HG03521 (cell line): Measurements from ENCODE around the gene ALG6.
"Not testable (repeated sequence)": the region's sequence is repeated elsewhere in the genome, so short reads cannot be mapped to it uniquely, and the experiment has no call there.

Experiments used
- ATAC-seq: cut with Tn5 transposase; IDR thresholded peaks from one replicate; pipeline ENCODE4 v1.9.1; 2021; ENCODE audit warnings: mild to moderate bottlenecking, moderate library complexity; ENCODE audit not compliant: unreplicated experiment

Gene ALG6

DNA sequence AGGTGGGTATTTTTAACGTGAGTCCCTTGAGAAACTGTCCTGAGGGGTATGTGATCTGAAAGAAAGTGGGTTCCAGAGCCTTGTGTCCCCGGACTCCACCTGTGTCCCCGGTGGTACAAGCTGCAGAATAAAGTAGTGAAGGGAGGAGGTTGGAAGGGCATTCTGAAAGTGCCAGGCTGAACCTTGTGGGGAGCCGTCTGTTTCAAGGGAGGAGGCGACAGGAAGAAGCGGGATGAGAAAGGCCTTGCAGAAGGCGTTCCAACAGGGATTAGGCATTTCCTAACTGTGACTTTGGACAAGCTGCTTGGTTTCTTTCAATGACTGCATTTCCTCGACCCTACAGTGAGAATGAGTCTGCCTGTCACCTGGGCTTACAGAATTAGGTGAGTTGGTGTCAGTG is 39.3 kb upstream of the ALG6 start:
- no peak for ATAC-seq

DNA sequence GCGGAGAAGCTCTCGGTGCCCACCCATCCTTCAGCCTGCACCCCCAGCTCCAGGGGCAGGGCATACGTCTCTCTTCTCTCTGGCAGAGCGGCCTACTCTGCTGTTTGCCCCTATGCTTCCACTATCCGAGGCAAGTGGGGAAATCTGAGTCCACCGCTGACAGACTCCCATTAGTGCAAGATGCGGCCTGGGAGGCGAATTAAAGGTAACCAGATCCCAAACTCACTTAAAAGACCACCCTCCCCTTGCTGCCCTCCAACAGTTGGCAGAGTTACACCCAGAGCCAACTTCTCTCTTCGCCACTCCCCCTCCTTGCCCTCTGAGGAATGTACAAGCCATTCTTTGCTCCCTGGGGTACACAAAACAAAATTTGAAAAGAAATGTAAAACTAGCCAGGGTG is 38.6 kb upstream of the ALG6 start:
- ATAC-seq, result no peak

DNA sequence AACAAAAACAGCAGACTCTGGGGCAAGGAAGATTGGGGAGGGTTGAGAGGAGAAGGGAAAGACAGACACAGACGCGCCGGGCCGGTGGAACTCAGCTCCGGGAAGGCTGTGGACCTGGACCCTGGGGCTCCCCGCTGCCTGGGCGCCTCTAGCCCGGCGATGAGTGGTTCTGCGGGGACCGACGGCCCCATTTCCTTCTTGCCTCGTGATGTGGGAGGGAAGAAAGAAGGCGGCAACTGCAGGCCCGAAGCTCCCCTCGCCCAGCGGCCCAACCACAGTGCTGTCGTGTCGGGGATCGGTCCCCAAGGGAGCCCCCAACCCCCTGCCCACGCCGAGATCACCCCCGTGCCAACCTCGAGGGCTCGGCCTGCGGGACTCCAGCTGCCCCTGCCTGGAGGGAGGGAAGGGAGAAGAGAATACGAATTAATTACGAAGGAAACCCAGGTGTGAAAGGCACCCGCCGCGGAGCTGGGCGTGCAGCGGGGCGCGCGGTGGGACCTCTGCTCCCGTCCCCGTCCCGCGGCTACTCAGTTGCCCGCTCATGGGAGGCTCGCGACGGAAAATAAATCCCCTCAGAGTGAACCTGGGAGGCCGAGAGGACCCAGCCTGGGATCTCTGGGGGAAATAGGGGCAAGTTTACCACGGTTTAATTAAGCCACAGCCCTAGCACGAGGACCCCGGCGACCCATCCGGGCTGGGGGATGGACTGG is 37.7 kb upstream of the ALG6 start:
- no peak for ATAC-seq

DNA sequence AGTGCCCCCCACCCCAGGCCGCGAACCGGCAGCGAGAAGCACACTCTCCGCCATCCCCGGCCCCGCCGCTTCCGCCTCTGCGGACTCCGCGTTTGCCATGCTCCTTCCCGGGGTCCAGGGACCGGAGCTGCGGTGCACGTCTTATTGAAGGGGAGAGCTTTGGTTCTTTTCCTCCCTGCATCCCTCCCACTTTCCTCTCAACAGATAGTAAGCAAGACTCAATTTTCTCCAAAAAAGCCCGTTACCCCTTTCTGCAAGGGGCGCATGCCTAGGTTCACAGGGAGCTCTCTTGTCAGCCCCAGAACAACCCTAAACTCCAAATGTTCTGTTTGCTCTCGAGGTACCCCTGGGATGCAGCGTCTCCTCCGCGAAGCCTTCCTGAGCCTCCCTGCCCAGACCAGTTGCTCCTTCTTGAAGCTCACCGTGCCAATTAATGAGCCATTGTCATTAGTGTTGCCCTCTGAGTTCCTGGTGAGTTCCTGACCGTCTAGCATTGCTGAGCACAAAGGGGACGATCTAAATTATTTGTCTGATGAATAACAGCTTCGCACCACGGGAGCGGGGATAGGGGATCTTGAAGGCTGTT is 37.0 kb upstream of the ALG6 start:
- no peak for ATAC-seq

DNA sequence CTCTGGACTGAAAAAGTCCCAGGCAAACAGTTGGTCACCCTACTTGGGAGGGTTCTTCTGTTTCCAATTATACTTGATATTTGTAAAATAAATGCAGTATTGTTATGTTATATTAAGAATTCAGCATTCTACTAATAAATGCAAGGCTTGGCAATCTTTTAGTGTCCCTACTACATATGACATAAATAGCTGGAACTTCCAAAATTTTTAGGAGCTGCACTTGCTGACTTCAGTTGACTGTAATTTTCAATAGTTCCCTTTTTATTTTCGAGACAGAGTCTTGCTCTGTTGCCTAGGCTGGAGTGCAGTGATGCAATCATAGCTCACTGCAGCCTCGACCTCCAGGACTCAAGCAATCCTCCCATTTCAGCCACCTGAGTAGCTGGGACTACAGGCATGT is 25.0 kb upstream of the ALG6 start:
- ATAC-seq, result no peak

DNA sequence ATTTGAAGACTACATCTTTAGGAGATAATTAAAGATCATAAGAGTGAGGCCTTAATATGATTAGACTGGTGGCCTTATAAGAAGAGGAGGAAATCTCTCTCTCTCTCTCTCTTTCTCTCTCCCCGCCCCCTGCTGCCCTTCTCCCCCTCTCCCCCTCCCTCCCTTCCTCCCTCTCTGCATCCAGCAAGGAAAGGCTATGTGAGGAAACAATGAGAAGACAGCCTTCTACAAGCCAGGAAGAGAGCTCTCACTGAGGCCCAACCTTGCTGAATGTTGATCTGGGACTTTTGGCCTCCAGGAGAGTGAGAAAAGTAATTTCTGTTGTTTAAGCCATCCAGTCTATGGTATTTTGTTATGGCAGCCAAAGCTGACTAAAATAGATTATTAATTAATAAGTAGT is 23.5 kb upstream of the ALG6 start:
- ATAC-seq, result no peak

DNA sequence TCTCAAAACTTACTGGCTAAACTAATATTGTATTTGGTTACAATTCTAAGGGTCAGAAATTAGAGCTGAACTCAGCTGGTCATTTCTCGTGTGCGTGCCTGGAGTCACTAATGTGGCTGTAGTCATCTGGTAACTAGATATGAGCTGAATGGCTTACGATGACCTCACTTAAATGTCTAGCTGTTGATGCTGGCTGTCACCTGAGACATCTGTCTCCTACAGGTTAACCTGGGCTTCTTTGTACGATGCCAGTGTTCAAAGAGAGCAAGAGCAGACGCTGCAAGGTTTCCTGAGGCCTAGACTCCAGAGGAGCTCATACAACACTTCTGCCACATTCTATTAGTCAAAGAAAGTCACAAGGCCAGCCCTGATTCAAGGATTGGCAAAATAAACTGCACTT is 17.1 kb upstream of the ALG6 start:
- no peak for ATAC-seq

DNA sequence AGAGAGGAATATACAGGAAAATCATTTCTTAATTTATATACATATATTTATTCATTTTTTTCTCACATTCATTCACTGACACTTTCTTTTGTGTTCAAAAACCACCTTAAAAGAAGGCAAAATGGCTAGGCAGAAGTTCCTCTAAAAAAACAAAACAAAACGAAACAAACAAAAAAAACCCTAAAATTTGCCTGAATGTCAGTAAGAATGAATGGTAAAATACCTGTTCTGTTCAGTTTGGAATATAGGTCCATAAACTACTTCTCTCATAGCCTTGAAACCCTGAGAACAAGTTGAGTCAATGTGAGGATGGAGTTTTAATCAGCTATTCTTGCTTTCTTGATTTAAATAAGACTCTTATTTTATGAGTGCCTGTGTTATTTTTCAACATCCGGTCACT is 14.7 kb upstream of the ALG6 start:
- ATAC-seq, result no peak

DNA sequence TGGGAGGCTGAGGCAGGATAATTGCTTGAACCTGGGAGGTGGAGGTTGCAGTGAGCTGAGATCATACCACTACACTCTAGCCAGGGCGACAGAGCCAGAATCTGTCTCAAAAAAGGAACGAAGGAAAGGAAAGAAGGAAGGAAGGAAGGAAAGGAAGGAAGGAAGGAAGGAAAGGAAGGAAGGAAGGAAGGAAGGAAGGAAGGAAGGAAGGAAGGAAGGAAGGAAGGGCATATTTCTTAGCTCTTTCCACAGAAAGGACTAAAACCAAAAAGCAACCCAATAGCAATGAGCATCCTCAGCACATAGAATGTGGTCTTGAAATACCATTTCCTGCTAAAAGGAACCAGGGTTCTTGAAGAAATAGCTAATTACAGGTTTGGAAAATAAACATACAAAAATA is 11.2 kb upstream of the ALG6 start:
- ATAC-seq, result not testable (repeated sequence)

DNA sequence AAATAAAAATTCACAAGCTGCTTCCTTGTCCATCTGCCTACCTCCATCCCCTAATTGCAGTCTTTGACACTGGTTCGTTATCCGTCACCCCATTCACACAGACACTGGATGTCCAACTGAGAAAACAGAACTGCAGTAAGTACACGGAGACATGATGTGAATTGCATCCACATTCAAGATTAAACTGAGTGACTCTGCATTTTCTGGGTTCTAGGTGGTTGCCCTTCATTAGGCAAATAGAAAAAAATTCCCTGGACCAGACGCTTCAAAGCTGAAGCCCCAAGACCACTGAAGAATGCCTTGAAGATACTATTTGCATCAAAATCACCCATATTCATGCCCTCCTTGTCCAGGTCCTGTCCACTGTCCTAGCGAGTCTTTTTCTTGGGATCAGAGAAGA is 7.9 kb upstream of the ALG6 start:
- no peak for ATAC-seq

DNA sequence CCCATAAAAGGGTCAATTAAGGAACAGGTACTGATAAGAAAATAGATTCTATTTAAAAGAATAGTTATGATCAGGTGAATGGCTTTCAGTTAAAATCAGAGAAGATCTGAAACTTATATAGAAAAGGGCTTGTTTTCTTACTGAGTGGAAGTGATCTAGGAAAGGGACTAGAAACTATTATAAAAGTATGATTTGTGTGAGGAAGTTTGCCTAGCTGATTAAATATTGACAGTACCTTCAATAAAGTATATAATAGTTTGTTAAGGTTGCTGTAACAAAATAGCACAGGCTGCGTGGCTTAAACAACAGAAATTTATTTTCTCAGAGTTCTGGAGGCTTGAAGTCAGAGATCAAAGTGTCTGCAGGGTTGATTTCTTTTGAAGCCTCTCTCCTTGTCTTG is 5.4 kb upstream of the ALG6 start:
- no peak for ATAC-seq

DNA sequence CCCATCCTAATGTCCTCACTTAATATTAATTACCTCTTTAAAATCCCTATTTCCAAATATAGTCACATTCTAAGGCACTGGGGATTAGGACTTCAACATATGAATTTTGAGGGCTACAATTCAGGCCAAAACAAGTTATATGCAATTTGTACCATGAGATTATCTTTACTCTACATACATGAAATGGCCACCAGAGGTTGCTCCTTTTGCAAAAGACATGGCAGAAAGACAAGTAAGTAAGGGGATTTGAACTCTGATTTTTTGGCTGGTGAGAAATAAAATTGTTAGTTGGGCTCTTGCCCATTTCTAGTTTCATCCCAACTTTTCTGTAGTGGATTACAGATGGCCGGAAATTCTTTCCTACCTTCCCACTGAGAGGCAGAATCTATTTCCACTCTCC is 4.8 kb upstream of the ALG6 start:
- no peak for ATAC-seq

DNA sequence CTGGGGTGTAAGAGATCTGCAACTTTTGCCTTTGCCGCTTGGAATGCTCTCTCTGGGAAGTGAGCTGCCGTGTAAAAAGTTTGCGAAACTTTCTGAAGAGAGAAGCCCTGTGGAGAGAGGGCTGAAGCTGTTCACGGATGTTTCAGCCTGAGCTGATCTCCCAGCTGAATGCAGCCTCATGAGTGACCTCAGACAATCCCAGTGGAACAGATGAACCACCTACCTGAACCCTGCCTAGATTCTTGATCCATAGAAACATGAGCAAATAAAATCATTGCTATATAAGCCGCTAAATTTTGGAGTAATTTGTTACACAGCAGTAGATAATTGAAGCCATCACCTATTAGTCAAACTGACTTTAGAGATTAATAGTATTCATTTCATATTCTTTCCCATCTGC is 4.4 kb upstream of the ALG6 start:
- no peak for ATAC-seq

DNA sequence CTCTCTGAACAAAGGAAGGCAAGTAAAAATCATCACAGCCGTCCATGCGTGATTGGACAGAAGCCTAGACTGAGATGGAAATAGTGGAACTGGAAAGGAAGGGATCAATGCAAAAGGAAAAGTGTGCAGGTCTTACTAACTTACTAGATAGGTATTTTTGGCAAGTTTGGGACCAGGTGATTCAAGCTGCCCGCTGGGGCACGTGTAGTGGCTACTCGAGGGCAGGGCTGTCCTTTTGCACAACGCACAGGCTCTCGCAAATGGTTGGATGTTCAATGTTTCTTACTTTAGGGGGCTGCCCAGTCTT is 566 bp upstream of the ALG6 start:
- no peak for ATAC-seq

DNA sequence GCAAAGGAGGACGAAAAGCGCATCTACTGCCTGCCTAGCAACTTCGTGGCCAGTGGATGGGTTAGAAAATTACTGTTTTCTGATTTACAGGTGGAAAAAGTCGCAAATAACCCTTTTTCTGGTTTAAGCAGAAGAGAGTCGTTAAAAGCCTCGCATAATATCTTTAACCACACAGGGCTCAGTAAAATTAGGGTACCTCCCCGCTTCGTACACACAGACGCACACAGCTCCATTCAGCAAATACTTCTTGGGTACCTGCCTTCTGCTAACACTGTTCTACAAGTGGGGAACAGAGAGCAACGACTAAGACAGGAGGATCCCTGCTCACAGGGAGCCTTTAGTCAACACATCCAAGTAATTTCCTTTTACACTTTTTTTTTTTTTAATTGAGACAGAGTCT is 704 bp downstream of the ALG6 start:
- peak; percentile 1 for ATAC-seq

DNA sequence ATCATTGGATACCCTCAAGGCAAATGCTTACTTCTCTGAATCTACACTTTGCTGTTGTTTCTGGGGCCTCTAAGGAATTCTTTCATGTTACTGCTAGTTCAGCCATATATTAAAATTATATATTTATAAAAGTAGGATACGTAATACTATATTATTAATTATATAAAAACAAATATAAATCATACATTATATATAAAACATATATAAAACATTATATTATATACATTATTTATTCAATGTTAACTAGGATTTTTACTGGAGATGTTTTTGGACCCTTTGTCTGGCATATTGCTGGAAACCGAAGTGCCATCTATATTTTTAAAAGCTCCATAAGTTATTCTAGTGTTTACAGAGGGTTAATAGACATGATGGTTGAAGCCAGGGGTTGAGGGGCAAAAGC is 12.2 kb downstream of the ALG6 start:
- ATAC-seq, result no peak

DNA sequence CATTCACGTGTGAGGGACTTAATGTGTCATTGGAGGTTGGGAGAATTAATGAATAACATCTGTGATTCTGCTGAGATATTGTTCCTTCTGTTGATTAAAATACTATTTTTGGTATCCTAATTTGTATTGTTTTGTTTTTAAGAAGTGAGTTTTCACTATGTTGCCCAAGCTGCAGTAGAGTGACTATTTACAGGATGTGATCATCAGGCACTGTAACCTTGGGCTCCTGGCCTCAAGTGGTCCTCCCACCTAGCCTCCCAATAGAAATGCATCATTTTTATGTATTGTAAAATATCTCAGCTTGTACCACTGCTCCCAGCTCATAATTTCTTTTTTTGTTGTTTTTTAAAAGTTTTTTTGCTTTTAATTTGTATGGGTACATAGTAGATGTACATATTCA is 14.3 kb downstream of the ALG6 start:
- no peak for ATAC-seq

DNA sequence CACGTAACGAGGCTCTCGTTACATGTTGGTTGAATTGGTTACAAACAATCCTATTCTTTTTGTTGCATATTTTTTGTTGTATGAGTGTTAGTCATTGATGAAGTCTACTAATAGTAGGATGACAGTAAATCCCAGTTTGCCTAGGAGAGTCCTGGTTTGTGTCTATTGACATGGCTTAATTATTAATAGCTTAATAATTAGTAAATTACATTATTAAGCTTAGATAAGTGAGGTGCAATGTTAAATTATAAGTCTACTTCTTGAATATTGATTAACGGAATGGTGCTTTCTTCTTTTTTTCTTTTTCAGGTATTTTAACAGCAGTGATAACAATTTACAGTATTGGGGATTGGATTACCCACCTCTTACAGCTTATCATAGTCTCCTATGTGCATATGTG is 34.5 kb downstream of the ALG6 start:
- no peak for ATAC-seq

DNA sequence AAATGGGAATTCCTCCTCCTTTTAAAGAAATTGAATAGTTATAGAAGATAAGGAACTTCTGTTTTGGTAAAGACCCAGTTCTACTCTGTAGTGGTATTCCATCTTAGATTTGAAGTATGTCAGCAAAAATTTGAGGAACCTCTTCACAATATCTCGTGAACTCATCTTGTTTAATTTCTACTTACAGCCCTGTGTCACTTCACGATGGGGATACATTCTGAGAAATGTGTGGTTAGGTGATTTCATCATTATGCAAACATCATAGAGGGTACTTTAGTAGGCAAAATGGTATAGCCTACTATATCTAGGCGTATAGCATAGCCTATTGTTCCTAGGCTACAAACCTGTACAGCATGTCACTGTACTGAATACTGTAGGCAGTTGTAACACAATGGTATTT is 36.0 kb downstream of the ALG6 start:
- ATAC-seq, result no peak

DNA sequence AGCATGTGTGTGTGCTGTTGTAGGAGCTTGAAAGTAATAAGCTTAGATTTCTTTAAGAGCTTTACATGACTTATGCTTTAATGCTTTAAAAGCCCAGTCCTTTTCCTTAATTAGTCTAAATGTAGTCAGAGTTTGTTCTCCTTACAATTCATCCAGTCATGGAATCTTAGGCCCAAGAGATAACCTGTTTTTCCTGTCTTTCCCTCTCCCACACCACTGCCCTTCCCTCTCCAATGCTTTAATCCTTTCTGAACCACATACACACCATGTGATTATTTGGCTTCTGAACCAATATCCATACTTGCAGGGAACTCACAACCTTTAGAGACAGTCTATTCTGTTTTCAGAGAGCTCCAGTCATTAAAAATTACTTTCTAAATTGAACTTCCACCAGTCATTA is 37.6 kb downstream of the ALG6 start:
- no peak for ATAC-seq

DNA sequence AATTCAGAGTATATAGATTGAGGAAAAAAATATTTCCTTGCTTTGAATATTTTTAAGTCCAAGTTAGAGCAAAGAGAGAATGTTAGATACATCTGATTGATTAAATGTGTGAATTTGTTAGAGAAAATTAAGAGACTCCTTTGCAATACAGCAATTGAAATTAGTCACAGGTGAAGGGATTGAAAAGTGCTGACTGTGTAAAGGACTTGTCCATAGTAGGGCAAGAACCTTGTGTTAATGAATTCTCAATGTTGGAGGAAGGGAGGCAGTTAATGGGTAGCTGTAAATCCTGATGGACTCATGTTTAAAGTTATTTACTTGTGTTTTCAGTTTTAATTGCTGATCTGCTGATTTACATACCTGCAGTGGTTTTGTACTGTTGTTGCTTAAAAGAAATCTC is 38.6 kb downstream of the ALG6 start:
- no peak for ATAC-seq

DNA sequence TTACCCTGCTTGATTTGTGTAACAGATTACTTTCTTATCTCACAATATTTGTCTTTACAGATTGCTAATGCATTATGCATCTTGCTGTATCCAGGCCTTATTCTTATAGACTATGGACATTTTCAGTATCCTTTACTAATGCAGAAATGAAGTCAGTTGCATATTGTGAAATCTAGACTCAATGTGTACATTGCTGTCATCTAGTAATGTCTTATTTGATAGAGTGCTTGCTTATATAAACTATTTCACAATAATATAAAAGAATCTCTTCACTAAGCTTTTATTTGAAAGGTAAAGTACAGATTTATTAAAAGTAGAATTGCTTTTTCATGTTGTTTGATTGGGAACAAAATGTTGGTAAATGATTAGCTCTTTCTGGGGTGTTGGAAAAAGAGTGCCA is 39.6 kb downstream of the ALG6 start:
- ATAC-seq, result no peak

DNA sequence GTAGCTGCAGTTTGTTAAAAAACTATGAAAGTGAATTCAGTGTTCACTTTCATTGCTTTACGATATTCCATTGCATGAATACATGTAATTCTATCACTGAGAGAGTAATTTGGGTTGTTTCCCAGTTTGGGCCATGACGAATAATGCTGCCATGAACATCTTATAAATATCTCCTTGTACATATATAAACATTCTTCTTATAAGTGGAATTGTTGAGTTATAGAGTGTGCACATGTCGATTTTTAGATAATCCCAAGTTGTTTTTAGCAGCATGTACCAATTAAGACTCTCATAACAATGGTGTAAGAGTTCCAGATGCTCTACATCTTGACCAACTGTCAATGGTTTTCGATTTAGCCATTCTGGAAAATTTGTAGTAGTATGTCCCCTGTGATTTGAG is 40.9 kb downstream of the ALG6 start:
- no peak for ATAC-seq
